SU-DHL-6 (cell line): Measurements from ENCODE around the gene SETDB2.

Source experiments
- H2AFZ ChIP-seq: fragments of 200-600 bp; sonication (generic); 2 replicates; pipeline ENCODE4 v1.6.1; 2014; ENCODE audit warnings: low read depth, mild to moderate bottlenecking, moderate library complexity, mixed read lengths, antibody characterized with exemption, low read length; ENCODE audit not compliant: severe bottlenecking
- H3F3A ChIP-seq: fragments of 200-600 bp; shearing (Covaris generic); 2 replicates; pipeline ENCODE4 v1.6.0; 2016; ENCODE audit warnings: antibody characterized with exemption, mild to moderate bottlenecking; ENCODE audit not compliant: insufficient read depth
- H3K27ac ChIP-seq: fragments of 200-600 bp; sonication (generic); 2 replicates; pipeline ENCODE4 v1.5.1; 2016; ENCODE audit warnings: low read depth, mild to moderate bottlenecking, low read length, moderate library complexity, mixed read lengths
- H3K27me3 ChIP-seq: fragments of 200-600 bp; sonication (generic), shearing (Covaris generic); 2 replicates; pipeline ENCODE4 v1.6.0; 2014; ENCODE audit warnings: mild to moderate bottlenecking, low read length
- H3K36me3 ChIP-seq: fragments of 200-600 bp; sonication (generic); 2 replicates; pipeline ENCODE4 v1.6.1; 2014; ENCODE audit warnings: mild to moderate bottlenecking, low read length, mixed read lengths
- H3K4me2 ChIP-seq: fragments of 300-600, 200-600 bp; shearing (Covaris generic), sonication (generic); 2 replicates; pipeline ENCODE4 v1.6.0; 2014; ENCODE audit warnings: low read length, low read depth, mild to moderate bottlenecking; ENCODE audit not compliant: poor library complexity, severe bottlenecking
- H3K4me3 ChIP-seq: fragments of 200-600 bp; sonication (generic); 2 replicates; pipeline ENCODE4 v1.5.1; 2014; ENCODE audit warnings: antibody characterized with exemption, low read length, mild to moderate bottlenecking, mixed read lengths; ENCODE audit not compliant: insufficient read depth, poor library complexity, severe bottlenecking
- H3K79me2 ChIP-seq: fragments of 200-600 bp; sonication (generic); 2 replicates; pipeline ENCODE4 v1.6.1; 2014; ENCODE audit warnings: mild to moderate bottlenecking, low read length, moderate library complexity; ENCODE audit not compliant: insufficient read depth
- H3K9ac ChIP-seq: fragments of 200-600 bp; sonication (generic); 2 replicates; pipeline ENCODE4 v1.7.0; 2014; ENCODE audit warnings: mild to moderate bottlenecking, low read length
- H3K9me2 ChIP-seq: fragments of 200-600 bp; sonication (generic); replicated peaks from 2 replicates; pipeline ENCODE4 v1.6.1; 2014; ENCODE audit warnings: low read length; ENCODE audit not compliant: insufficient read depth
- H3K9me3 ChIP-seq: fragments of 200-600 bp; sonication (generic); 2 replicates; pipeline ENCODE4 v1.6.1; 2014; ENCODE audit warnings: low read length, mixed read lengths; ENCODE audit not compliant: insufficient read depth
- H4K20me1 ChIP-seq: fragments of 200-600 bp; sonication (generic); 2 replicates; pipeline ENCODE4 v1.6.1; 2014; ENCODE audit warnings: low read depth, mild to moderate bottlenecking, antibody characterized with exemption, low read length, moderate library complexity, mixed read lengths
- CTCF ChIP-seq: fragments of 200-600 bp; sonication (generic); IDR thresholded peaks from one replicate; pipeline ENCODE4 v1.5.1; 2017; ENCODE audit warnings: antibody characterized with exemption, mild to moderate bottlenecking, low read length, moderate library complexity; ENCODE audit not compliant: insufficient read depth, poor library complexity, severe bottlenecking
- EZH2phosphoT487 ChIP-seq: fragments of 200-600 bp; sonication (generic), shearing (Covaris generic); conservative IDR thresholded peaks from 2 replicates; pipeline ENCODE4 v1.6.1; 2018; ENCODE audit warnings: mild to moderate bottlenecking, antibody characterized with exemption, low read length, moderate library complexity, mixed read lengths

Gene SETDB2

GRCh38 chr13:49464621-49465325 lies 20.7 kb downstream of the SETDB2 start:
- no peaks in the 10 kb centered on the region for H3K27me3 ChIP-seq
- H3K36me3 ChIP-seq: peaks cover 65% of the 10 kb centered on the region
- H3K9me3 ChIP-seq: no peaks in the 10 kb centered on the region
- no peak overlapping the region for H2AFZ ChIP-seq
- no peak overlapping the region for H3K4me2 ChIP-seq
- no peaks in the 10 kb centered on the region for H4K20me1 ChIP-seq
- H3K27ac ChIP-seq: no peak overlapping the region
- H3K4me3 ChIP-seq: no peak overlapping the region
- H3K9ac ChIP-seq: no peak overlapping the region
- no peaks in the 10 kb centered on the region for H3K9me2 ChIP-seq
- peaks cover 6% of the 10 kb centered on the region; the same call in 1 of the 2 replicates for H3F3A ChIP-seq
- H3K79me2 ChIP-seq: no peaks in the 10 kb centered on the region
- TF ChIP-seq EZH2phosphoT487: no peak

- H2AFZ ChIP-seq: no peak overlapping the region
- no peak overlapping the region for H3K27ac ChIP-seq
- no peak overlapping the region for H3K9ac ChIP-seq
- no peaks in the 10 kb centered on the region for H3K9me3 ChIP-seq
- H3K27me3 ChIP-seq: no peaks in the 10 kb centered on the region
- H3K79me2 ChIP-seq: no peaks in the 10 kb centered on the region
- no peak for TF ChIP-seq CTCF
- TF ChIP-seq EZH2phosphoT487: no peak
- no peaks in the 10 kb centered on the region for H4K20me1 ChIP-seq
- H3K36me3 ChIP-seq: peaks cover 52% of the 10 kb centered on the region
- H3K9me2 ChIP-seq: no peaks in the 10 kb centered on the region
- no peak overlapping the region for H3K4me3 ChIP-seq
- H3K4me2 ChIP-seq: no peak overlapping the region
- peaks cover 6% of the 10 kb centered on the region; the same call in 1 of the 2 replicates for H3F3A ChIP-seq
These were observed 22.3 kb downstream of the SETDB2 start for GRCh38 chr13:49466292-49466838.

GRCh38 chr13:49472186-49472585 lies 28.1 kb downstream of the SETDB2 start:
- H3K36me3 ChIP-seq: peaks cover 44% of the 10 kb centered on the region; the same call in 1 of the 2 replicates
- no peak overlapping the region for H3K9ac ChIP-seq
- TF ChIP-seq EZH2phosphoT487: no peak
- TF ChIP-seq CTCF: no peak

GRCh38 chr13:49476529-49476928 lies 32.5 kb downstream of the SETDB2 start:
- no peaks in the 10 kb centered on the region for H3K9me2 ChIP-seq
- H3F3A ChIP-seq: no peaks in the 10 kb centered on the region
- TF ChIP-seq CTCF: no peak
- no peak for TF ChIP-seq EZH2phosphoT487
- H4K20me1 ChIP-seq: no peaks in the 10 kb centered on the region
- H2AFZ ChIP-seq: no peak overlapping the region
- H3K4me2 ChIP-seq: no peak overlapping the region
- no peak overlapping the region for H3K27ac ChIP-seq
- H3K27me3 ChIP-seq: no peaks in the 10 kb centered on the region
- H3K36me3 ChIP-seq: peaks cover 53% of the 10 kb centered on the region; the same call in 1 of the 2 replicates
- no peak overlapping the region for H3K4me3 ChIP-seq
- H3K9ac ChIP-seq: no peak overlapping the region
- no peaks in the 10 kb centered on the region for H3K79me2 ChIP-seq
- no peaks in the 10 kb centered on the region for H3K9me3 ChIP-seq

More at GRCh38 chr13:49472186-49472585, 28.1 kb downstream of the SETDB2 start:
- H3K79me2 ChIP-seq: no peaks in the 10 kb centered on the region
- no peak overlapping the region for H3K27ac ChIP-seq
- no peaks in the 10 kb centered on the region for H3K27me3 ChIP-seq
- no peak overlapping the region for H3K4me2 ChIP-seq
- H3F3A ChIP-seq: peaks cover 6% of the 10 kb centered on the region; the same call in 1 of the 2 replicates
- H2AFZ ChIP-seq: no peak overlapping the region
- H4K20me1 ChIP-seq: no peaks in the 10 kb centered on the region
- H3K9me2 ChIP-seq: no peaks in the 10 kb centered on the region
- H3K4me3 ChIP-seq: no peak overlapping the region
- H3K9me3 ChIP-seq: no peaks in the 10 kb centered on the region
